Stomach (tissue), 4 donors: ENCODE data around the gene ACOT9.

ENCODE experiments used
- CTCF ChIP-seq, 7 experiments: fragments of 450-650 bp in 4 of 7; fragments of 200-600 bp in 3 of 7; sonication (generic) in 3 of 7; IDR thresholded peaks; one replicate each; pipeline ENCODE4 v1.5.1; 2016 to 2019; ENCODE audit warnings: antibody characterized with exemption in 7 of 7, control low read depth in 2 of 7, mild to moderate bottlenecking in 1 of 7
- POLR2A ChIP-seq, 4 donors: fragments of 450-650 bp; IDR thresholded peaks; one replicate each; pipeline ENCODE4 v1.6.1; 2016; ENCODE audit warnings: antibody characterized with exemption in 4 of 4, control low read depth in 2 of 4, mild to moderate bottlenecking in 1 of 4, moderate library complexity in 1 of 4

- TF ChIP-seq CTCF (IDR thresholded peaks at IDR 0.05) (no peak), POLR2A (IDR thresholded peaks at IDR 0.05) (no peak)
These were observed 74.7 kb downstream of the ACOT9 start for GRCh38 chrX:23668335-23668734.
